HEK293 (cell line): Measurements from ENCODE around the gene BTBD17.
A peak's percentile ranks its signal among the peaks of the same experiment; 100 is the strongest.

Experiments used
- CTCF ChIA-PET: fragments of 350-600 bp; formaldehyde crosslinking; extraction: SDS; loops from one replicate; lab custom pipeline; 2021; ENCODE audit warnings: antibody characterized with exemption; lab: Yijun Ruan, JAX
- POLR2A ChIA-PET: fragments of 300-600 bp; formaldehyde crosslinking; extraction: SDS; loops from one replicate; lab custom pipeline; 2020; ENCODE audit warnings: antibody characterized with exemption, inconsistent platforms; lab: Yijun Ruan, JAX
- H3K27ac ChIP-seq: fragments of 200-500 bp; sonication (Bioruptor generic); 2 replicates; pipeline ENCODE4 v1.5.1; 2014; ENCODE audit warnings: low read depth, low read length, control low read depth, inconsistent platforms; ENCODE audit errors: extremely low read depth
- H3K36me3 ChIP-seq, 2 experiments: fragments of 200-500 bp in 1 of 2; sonication (Bioruptor generic) in 1 of 2; 1 replicate in 1 of 2; 2 replicates in 1 of 2; pipeline ENCODE4 v1.5.1; 2014 to 2017; ENCODE audit warnings: inconsistent platforms in 2 of 2, low read length in 2 of 2; ENCODE audit not compliant: control insufficient read depth in 2 of 2, insufficient read depth in 1 of 2
- H3K4me1 ChIP-seq: fragments of 200-500 bp; sonication (Bioruptor generic); 2 replicates; pipeline ENCODE4 v1.5.1; 2014; ENCODE audit warnings: mild to moderate bottlenecking, low read length, inconsistent platforms; ENCODE audit not compliant: control insufficient read depth, insufficient read depth
- H3K4me3 ChIP-seq: 2 replicates; pipeline ENCODE4 v1.5.1; 2011; ENCODE audit warnings: low read depth, mild to moderate bottlenecking, control low read depth, low read length, moderate library complexity
- H3K9me3 ChIP-seq: fragments of 200-500 bp; sonication (Bioruptor generic); 2 replicates; pipeline ENCODE4 v1.5.1; 2014; ENCODE audit warnings: low read depth, low read length, inconsistent platforms; ENCODE audit not compliant: control insufficient read depth, insufficient read depth
- EGR2 ChIP-seq: fragments of 450-650 bp; formaldehyde crosslinking; IDR thresholded peaks from 2 replicates; pipeline ENCODE4 v1.5.1; 2016; ENCODE audit warnings: low read depth, missing biosample characterization, missing genetic modification characterization
- GFI1B ChIP-seq: fragments of 450-650 bp; formaldehyde crosslinking; IDR thresholded peaks from 2 replicates; pipeline ENCODE4 v1.5.1; 2016; ENCODE audit warnings: missing biosample characterization, missing genetic modification characterization
- GLIS1 ChIP-seq: fragments of 450-650 bp; formaldehyde crosslinking; IDR thresholded peaks from 2 replicates; pipeline ENCODE4 v1.5.1; 2016; ENCODE audit warnings: missing biosample characterization, missing genetic modification characterization
- GLIS2 ChIP-seq: fragments of 450-650 bp; formaldehyde crosslinking; IDR thresholded peaks from 2 replicates; pipeline ENCODE4 v1.5.1; 2016; ENCODE audit warnings: missing biosample characterization, missing genetic modification characterization
- ZBTB20 ChIP-seq: fragments of 450-650 bp; formaldehyde crosslinking; IDR thresholded peaks from 2 replicates; pipeline ENCODE4 v1.5.1; 2016; ENCODE audit warnings: missing biosample characterization, missing genetic modification characterization
- ZFHX2 ChIP-seq: fragments of 450-650 bp; formaldehyde crosslinking; conservative IDR thresholded peaks from 2 replicates; pipeline ENCODE4 v1.5.1; 2016; ENCODE audit warnings: missing biosample characterization, missing genetic modification characterization
- ZNF16 ChIP-seq: fragments of 450-650 bp; formaldehyde crosslinking; IDR thresholded peaks from 2 replicates; pipeline ENCODE4 v1.5.1; 2016; ENCODE audit warnings: low read depth, missing biosample characterization, missing genetic modification characterization
- ZNF366 ChIP-seq: fragments of 450-650 bp; formaldehyde crosslinking; conservative IDR thresholded peaks from 2 replicates; pipeline ENCODE4 v1.5.1; 2016; ENCODE audit warnings: missing biosample characterization, missing genetic modification characterization
- ZNF416 ChIP-seq: fragments of 450-650 bp; formaldehyde crosslinking; IDR thresholded peaks from 2 replicates; pipeline ENCODE4 v1.5.1; 2016; ENCODE audit warnings: missing biosample characterization, missing genetic modification characterization
- ZNF654 ChIP-seq: fragments of 450-650 bp; formaldehyde crosslinking; IDR thresholded peaks from 2 replicates; pipeline ENCODE4 v1.5.1; 2016; ENCODE audit warnings: low read depth, missing biosample characterization, missing genetic modification characterization
- ZNF707 ChIP-seq: fragments of 450-650 bp; formaldehyde crosslinking; IDR thresholded peaks from 2 replicates; pipeline ENCODE4 v1.5.1; 2016; ENCODE audit warnings: missing biosample characterization, missing genetic modification characterization
- TF ChIP-seq, protein P1 (sequence below): fragments of 450-650 bp; formaldehyde crosslinking; IDR thresholded peaks from 2 replicates; pipeline ENCODE4 v1.5.1; 2016; ENCODE audit warnings: missing biosample characterization, missing genetic modification characterization
- TF ChIP-seq, protein P2 (sequence below): fragments of 450-650 bp; formaldehyde crosslinking; IDR thresholded peaks from 2 replicates; pipeline ENCODE4 v1.5.1; 2016; ENCODE audit warnings: missing biosample characterization, missing genetic modification characterization

Gene BTBD17

DNA sequence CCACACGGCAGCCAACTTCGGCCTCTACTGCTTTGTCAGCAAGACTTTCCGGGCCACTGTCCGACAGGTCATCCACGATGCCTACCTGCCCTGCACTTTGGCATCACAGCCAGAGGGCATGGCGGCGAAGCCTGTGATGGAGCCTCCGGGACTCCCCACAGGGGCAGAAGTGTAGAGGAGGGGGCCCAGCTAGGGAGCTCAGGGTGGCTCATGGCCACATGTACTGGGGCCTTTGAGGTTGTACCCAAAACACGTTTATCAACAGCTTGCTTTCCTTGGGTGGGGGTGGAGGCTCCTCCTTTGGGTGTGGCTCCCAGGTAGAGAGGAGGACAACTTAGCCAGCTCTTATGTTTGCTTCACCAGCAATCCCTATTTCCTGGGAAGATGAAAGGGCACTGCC, 10.8 kb upstream of the BTBD17 start (continued):
- TF ChIP-seq ZNF16 (tag by site-specific recombination) (no peak), ZNF416 (tag by site-specific recombination) (no peak)
- TF ChIP-seq, all 188 proteins: peak for 0

DNA sequence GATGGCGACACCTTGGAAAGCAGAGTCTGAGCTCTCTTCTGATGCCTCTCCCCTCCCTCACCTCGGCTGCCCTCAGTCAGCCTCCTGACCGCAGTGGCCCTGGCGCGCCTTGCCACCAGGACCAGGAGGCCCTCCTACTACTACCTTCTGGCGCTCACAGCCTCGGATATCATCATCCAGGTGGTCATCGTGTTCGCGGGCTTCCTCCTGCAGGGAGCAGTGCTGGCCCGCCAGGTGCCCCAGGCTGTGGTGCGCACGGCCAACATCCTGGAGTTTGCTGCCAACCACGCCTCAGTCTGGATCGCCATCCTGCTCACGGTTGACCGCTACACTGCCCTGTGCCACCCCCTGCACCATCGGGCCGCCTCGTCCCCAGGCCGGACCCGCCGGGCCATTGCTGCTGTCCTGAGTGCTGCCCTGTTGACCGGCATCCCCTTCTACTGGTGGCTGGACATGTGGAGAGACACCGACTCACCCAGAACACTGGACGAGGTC, 10.0 kb upstream of the BTBD17 start:
- Histone ChIP-seq H3K4me1 (no peaks in the 10 kb centered on the region), H3K9me3 (no peaks in the 10 kb centered on the region), H3K4me3 (no peak overlapping the region), H3K27ac (no peak overlapping the region), H3K36me3 (no peaks in the 10 kb centered on the region)
- POLR2A ChIA-PET, result no interaction called here
- CTCF ChIA-PET, result interaction anchor here (0.5 to 4.9 kb wide), 4 partner anchors 8 to 493 kb away, joined by 3 to 101 read pairs (median 4); no protein-coding TSS in a partner anchor
- TF ChIP-seq GLIS1 (tag by site-specific recombination) (no peak), ZBTB20 (tag by site-specific recombination) (no peak)
- TF ChIP-seq, protein P1, sequence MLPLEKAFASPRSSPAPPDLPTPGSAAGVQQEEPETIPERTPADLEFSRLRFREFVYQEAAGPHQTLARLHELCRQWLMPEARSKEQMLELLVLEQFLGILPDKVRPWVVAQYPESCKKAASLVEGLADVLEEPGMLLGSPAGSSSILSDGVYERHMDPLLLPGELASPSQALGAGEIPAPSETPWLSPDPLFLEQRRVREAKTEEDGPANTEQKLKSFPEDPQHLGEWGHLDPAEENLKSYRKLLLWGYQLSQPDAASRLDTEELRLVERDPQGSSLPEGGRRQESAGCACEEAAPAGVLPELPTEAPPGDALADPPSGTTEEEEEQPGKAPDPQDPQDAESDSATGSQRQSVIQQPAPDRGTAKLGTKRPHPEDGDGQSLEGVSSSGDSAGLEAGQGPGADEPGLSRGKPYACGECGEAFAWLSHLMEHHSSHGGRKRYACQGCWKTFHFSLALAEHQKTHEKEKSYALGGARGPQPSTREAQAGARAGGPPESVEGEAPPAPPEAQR (tag by site-specific recombination), result no peak

DNA sequence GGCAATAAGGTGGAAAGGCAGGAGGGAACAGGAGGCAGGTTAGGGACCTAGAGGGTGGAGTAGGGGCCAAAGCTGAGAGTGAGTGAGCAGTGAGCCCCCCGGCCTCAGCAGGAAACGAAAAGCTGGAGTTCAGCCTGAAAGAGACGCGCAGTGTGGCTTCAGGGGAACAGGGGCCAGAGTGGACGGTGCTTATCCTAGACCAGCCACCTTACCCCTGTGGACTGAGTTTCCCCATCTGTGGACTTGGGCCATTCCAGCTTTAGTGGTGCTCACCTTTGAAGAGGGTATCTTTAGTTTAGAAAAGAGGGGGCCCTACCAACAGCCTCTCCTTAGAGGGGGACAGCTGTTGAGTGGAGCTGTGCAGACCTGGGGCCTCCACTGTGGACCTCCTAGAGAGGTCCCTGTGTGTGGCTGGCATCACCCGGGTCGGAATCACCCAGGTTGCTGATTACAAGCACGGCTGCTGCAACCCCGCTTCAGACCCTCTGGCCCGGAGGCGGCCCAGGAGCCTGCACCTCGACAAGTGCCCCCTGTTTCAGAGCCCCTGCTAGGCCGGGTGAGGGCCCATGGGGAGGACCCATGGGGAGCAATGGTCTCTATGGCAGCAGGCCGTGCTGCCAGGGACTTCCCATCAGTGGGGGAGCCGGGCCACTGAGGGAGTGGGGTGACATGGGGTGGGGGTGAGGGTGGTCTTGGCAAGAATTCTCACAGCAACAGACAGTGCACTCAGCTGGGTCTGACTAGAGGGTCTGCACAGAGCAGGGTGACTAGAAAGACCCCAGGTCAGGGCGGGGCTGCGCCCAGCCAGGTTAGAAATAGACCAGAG, 8.2 kb upstream of the BTBD17 start:
- ChIA-PET CTCF (interaction anchor here (0.5 to 4.9 kb wide), 18 partner anchors 9 to 1436 kb away, joined by 3 to 101 read pairs (median 6); partner anchors contain the start of genes BTBD17 and CD300LD), POLR2A (no interaction called here)
- Histone ChIP-seq H3K27ac (no peak overlapping the region), H3K9me3 (no peaks in the 10 kb centered on the region), H3K4me1 (no peaks in the 10 kb centered on the region), H3K36me3 (no peaks in the 10 kb centered on the region)
- TF ChIP-seq GLIS1 (tag by site-specific recombination) (0 out of 2 replicates have a peak, but pooled peaks have one; percentile 8), GLIS2 (tag by site-specific recombination) (peak; percentile 10; the same call in 1 of the 2 replicates), ZNF654 (tag by site-specific recombination) (no peak)
- TF ChIP-seq, protein P2, sequence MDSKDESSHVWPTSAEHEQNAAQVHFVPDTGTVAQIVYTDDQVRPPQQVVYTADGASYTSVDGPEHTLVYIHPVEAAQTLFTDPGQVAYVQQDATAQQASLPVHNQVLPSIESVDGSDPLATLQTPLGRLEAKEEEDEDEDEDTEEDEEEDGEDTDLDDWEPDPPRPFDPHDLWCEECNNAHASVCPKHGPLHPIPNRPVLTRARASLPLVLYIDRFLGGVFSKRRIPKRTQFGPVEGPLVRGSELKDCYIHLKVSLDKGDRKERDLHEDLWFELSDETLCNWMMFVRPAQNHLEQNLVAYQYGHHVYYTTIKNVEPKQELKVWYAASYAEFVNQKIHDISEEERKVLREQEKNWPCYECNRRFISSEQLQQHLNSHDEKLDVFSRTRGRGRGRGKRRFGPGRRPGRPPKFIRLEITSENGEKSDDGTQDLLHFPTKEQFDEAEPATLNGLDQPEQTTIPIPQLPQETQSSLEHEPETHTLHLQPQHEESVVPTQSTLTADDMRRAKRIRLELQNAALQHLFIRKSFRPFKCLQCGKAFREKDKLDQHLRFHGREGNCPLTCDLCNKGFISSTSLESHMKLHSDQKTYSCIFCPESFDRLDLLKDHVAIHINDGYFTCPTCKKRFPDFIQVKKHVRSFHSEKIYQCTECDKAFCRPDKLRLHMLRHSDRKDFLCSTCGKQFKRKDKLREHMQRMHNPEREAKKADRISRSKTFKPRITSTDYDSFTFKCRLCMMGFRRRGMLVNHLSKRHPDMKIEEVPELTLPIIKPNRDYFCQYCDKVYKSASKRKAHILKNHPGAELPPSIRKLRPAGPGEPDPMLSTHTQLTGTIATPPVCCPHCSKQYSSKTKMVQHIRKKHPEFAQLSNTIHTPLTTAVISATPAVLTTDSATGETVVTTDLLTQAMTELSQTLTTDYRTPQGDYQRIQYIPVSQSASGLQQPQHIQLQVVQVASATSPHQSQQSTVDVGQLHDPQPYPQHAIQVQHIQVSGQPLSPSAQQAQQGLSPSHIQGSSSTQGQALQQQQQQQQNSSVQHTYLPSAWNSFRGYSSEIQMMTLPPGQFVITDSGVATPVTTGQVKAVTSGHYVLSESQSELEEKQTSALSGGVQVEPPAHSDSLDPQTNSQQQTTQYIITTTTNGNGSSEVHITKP (tag by site-specific recombination), result peak; percentile 74
- TF ChIP-seq, all 188 proteins: peak for 3
- H3K4me3 ChIP-seq, result no peak overlapping the region

DNA sequence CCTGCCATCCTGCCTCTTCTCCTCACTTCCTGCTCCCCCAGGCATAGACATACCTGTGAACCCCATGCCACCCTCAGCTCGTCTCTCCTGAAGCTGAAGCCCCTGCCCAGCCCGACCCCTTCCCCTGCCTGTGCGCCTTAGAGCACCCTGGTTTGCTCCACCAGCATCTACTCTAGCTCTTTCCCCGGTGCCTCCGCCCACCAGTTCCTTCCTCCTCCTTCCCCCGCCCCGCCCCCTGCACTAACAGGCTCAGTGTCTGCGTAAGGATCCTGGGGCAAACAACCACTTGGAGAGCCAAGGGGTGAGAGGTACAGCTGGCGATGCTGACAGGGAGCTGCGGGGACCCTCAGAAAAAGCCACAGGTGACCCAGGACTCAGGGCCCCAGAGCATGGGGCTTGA, 7.6 kb upstream of the BTBD17 start:
- no peaks in the 10 kb centered on the region for H3K4me1 ChIP-seq
- H3K27ac ChIP-seq, result no peak overlapping the region
- TF ChIP-seq ZNF707 (tag by site-specific recombination) (no peak), ZNF366 (no peak), ZFHX2 (tag by site-specific recombination) (peak; percentile 70), GFI1B (tag by site-specific recombination) (no peak), EGR2 (tag by site-specific recombination) (peak; percentile 58)
- TF ChIP-seq, all 188 proteins: peak for 2
- Histone ChIP-seq H3K36me3 (no peaks in the 10 kb centered on the region), H3K9me3 (no peaks in the 10 kb centered on the region), H3K4me3 (no peak overlapping the region)
- CTCF ChIA-PET, result interaction anchor here (0.6 to 4.9 kb wide), 31 partner anchors 8 to 1436 kb away, joined by 3 to 101 read pairs (median 6); partner anchors contain the start of genes BTBD17 and CD300LD
- POLR2A ChIA-PET, result no interaction called here
